NCI-H2029 treated with DMSO at 0.1 percent for 48 hours (cell line): ENCODE measurements around the gene HBA1.
"Not testable (repeated sequence)": the region's sequence is repeated elsewhere in the genome, so short reads cannot be mapped to it uniquely, and the experiment has no call there.

Experiments
- DNase-seq: peaks from one replicate; lab custom pipeline; 2025; lab: John Stamatoyannopoulos, UW

HBA1 gene

GRCh38 chr16:160242-160641 lies 16.2 kb upstream of the HBA1 start:
- DNase-seq = not testable (repeated sequence)

GRCh38 chr16:160691-161190 lies 15.7 kb upstream of the HBA1 start:
- DNase-seq = no peak

- no peak for DNase-seq
These were observed 14.0 kb upstream of the HBA1 start for GRCh38 chr16:162271-162991.

- not testable (repeated sequence) for DNase-seq
These were observed 13.3 kb upstream of the HBA1 start for GRCh38 chr16:163139-163538.

- DNase-seq = not testable (repeated sequence)
These were observed 12.8 kb upstream of the HBA1 start for GRCh38 chr16:163696-164095.

GRCh38 chr16:164134-164823 lies 12.2 kb upstream of the HBA1 start:
- not testable (repeated sequence) for DNase-seq

GRCh38 chr16:164827-165538 lies 11.5 kb upstream of the HBA1 start:
- no peak for DNase-seq

- no peak for DNase-seq
These were observed 10.7 kb upstream of the HBA1 start, which contains the start of gene HBM for GRCh38 chr16:165539-166374. Gene HBM (plus strand): TSS chr16:165978. CDS start chr16:165998, 20 bp downstream.

- DNase-seq = no peak
These were observed 9.9 kb upstream of the HBA1 start for GRCh38 chr16:166375-167121.

GRCh38 chr16:167122-167690 lies 9.3 kb upstream of the HBA1 start:
- DNase-seq = no peak

- no peak for DNase-seq
These were observed 8.1 kb upstream of the HBA1 start for GRCh38 chr16:168424-168823.

- DNase-seq = no peak
These were observed 7.5 kb upstream of the HBA1 start for GRCh38 chr16:169014-169413.

GRCh38 chr16:170088-170507 lies 6.4 kb upstream of the HBA1 start:
- DNase-seq = not testable (repeated sequence)

GRCh38 chr16:170788-171187 lies 5.7 kb upstream of the HBA1 start:
- DNase-seq = no peak

- not testable (repeated sequence) for DNase-seq
These were observed 4.0 kb upstream of the HBA1 start, which contains the start of gene HBA2 for GRCh38 chr16:172374-172941. Gene HBA2 (plus strand): TSS chr16:172876. CDS start chr16:172913, 37 bp downstream.

GRCh38 chr16:173211-173854 lies 3.1 kb upstream of the HBA1 start:
- not testable (repeated sequence) for DNase-seq

GRCh38 chr16:173928-174769 lies 2.3 kb upstream of the HBA1 start:
- DNase-seq = not testable (repeated sequence)
